Right lobe of liver (tissue), 4 donors: ENCODE measurements around the gene CSGALNACT2.

Experiments used
- CTCF ChIP-seq, 4 donors: fragments of 200-600 bp in 3 of 4; fragments of 450-650 bp in 1 of 4; IDR thresholded peaks; one replicate each; pipeline versions ENCODE4 v1.5.1 to v1.8.0; 2016 to 2022; ENCODE audit warnings: antibody characterized with exemption in 4 of 4, mild to moderate bottlenecking in 2 of 4
- POLR2A ChIP-seq: fragments of 450-650 bp; IDR thresholded peaks from one replicate; pipeline ENCODE4 v1.6.1; 2017; ENCODE audit warnings: antibody characterized with exemption, mild to moderate bottlenecking
- donor health status: DM: no; HTN: no; CAD: no.
- donor health status: DM: no; HTN: no; CAD: no.
- donor health status: DM: no; HTN: yes; CAD: no.

GRCh38 chr10:43126759-43127424 is 11.4 kb upstream of the CSGALNACT2 start:
- TF ChIP-seq POLR2A: no peak
- no peak for TF ChIP-seq CTCF (IDR thresholded peaks at IDR 0.05)
